Measurements from ENCODE around the gene CSKMT. TPM values are rescaled to one million over a fixed set of nuclear protein-coding genes. Genes with fewer than 3 reads are reported as not detected.

Gene CSKMT
- total and polyA plus RNA-seq, 2 experiments from 2014 or later = 11.0 to 14.1 TPM

DNA sequence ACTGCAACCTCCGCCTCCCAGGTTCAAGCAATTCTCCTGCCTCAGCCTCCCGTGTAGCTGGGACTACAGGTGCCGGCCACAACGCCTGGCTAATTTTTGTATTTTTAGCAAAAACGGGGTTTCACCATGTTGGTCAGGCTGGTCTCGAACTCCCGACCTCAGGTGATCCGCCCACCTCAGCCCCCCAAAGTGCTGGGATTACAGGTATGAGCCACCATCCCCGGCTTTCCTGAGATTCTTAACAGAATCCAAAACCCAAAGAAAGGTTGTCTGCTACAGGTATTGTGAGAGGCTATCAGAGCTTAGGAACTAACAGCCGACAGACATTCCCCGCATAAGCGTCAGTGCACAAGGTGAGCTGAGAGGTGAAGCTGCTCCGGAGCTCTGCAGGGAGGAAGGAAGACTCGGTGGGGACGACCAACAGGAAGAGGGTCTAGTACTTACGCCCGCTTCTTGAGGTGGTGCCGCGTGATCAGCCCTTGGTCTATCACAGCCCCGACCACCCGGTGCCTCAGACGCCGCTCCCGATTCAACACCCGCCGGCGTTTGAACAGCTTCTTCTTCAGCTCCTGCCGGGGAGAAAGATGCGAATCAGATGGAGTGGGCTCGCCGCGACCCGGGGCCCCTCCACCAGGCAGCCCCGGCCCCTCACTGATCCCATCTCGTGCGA, 572 bp upstream of the CSKMT start:
- Histone ChIP-seq H3K27ac (peak overlapping the region; percentile 89), H3K9me3 (ENCODE audit: low read depth) (no peaks in the 10 kb centered on the region), H3K36me3 (peaks cover 2% of the 10 kb centered on the region), H3K4me3 (peak overlapping the region; percentile 67), H3K27me3 (no peaks in the 10 kb centered on the region), H3K4me1 (ENCODE audit: low read depth) (peaks cover 14% of the 10 kb centered on the region)
- TF ChIP-seq, protein P1, sequence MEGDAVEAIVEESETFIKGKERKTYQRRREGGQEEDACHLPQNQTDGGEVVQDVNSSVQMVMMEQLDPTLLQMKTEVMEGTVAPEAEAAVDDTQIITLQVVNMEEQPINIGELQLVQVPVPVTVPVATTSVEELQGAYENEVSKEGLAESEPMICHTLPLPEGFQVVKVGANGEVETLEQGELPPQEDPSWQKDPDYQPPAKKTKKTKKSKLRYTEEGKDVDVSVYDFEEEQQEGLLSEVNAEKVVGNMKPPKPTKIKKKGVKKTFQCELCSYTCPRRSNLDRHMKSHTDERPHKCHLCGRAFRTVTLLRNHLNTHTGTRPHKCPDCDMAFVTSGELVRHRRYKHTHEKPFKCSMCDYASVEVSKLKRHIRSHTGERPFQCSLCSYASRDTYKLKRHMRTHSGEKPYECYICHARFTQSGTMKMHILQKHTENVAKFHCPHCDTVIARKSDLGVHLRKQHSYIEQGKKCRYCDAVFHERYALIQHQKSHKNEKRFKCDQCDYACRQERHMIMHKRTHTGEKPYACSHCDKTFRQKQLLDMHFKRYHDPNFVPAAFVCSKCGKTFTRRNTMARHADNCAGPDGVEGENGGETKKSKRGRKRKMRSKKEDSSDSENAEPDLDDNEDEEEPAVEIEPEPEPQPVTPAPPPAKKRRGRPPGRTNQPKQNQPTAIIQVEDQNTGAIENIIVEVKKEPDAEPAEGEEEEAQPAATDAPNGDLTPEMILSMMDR (IDR thresholded peaks at IDR 0.05; ENCODE audit: low read depth, low read length) = no peak
- DNase-seq (ENCODE audit: low read depth in 1 of 2, low spot score in 1 of 2) = peak; percentile 57 to 75

GRCh38 chr11:62665599-62666258, 617 bp downstream of the CSKMT start:
- no peaks in the 10 kb centered on the region for H3K9me3 ChIP-seq (ENCODE audit: low read depth)
- H3K36me3 ChIP-seq = peaks cover 2% of the 10 kb centered on the region

DNA sequence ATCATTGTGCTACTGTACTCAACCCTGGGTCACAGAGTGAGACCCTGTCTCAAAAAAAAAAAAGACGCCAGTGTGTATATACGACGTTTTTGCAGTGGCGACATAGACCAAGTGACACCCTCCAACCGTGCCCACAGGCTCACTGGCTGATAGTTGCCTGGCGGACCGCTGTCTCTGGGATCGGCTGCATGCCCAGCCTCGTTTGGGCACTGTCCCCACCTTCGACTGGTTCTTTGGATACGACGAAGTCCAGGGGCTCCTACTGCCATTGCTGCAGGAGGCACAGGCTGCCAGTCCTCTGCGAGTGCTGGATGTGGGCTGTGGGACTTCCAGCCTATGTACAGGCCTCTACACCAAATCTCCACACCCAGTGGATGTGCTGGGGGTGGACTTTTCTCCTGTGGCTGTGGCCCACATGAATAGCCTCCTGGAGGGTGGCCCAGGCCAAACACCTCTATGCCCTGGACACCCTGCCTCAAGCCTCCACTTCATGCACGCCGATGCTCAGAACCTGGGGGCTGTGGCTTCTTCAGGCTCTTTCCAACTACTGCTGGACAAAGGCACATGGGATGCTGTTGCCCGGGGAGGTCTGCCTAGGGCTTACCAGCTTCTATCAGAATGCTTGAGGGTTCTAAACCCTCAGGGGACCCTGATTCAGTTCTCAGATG, 1.3 kb downstream of the CSKMT start:
- no peak for DNase-seq (ENCODE audit: low read depth in 1 of 2, low spot score in 1 of 2)
- Histone ChIP-seq H3K36me3 (peaks cover 2% of the 10 kb centered on the region), H3K9me3 (ENCODE audit: low read depth) (no peaks in the 10 kb centered on the region), H3K4me1 (ENCODE audit: low read depth) (peaks cover 18% of the 10 kb centered on the region), H3K27ac (peak overlapping the region; percentile 89), H3K4me3 (peak overlapping the region; percentile 67), H3K27me3 (no peaks in the 10 kb centered on the region)
- TF ChIP-seq, protein P1 (IDR thresholded peaks at IDR 0.05; ENCODE audit: low read depth, low read length) = no peak

More at GRCh38 chr11:62665599-62666258, 617 bp downstream of the CSKMT start:
- no peaks in the 10 kb centered on the region for H3K27me3 ChIP-seq
- peak; percentile 78 to 79 for DNase-seq (ENCODE audit: low read depth in 1 of 2, low spot score in 1 of 2)
- TF ChIP-seq, protein P1 (IDR thresholded peaks at IDR 0.05; ENCODE audit: low read depth, low read length) = no peak
- peaks cover 15% of the 10 kb centered on the region for H3K4me1 ChIP-seq (ENCODE audit: low read depth)
- peak overlapping the region; percentile 89 for H3K27ac ChIP-seq
- peak overlapping the region; percentile 67 for H3K4me3 ChIP-seq

DNA sequence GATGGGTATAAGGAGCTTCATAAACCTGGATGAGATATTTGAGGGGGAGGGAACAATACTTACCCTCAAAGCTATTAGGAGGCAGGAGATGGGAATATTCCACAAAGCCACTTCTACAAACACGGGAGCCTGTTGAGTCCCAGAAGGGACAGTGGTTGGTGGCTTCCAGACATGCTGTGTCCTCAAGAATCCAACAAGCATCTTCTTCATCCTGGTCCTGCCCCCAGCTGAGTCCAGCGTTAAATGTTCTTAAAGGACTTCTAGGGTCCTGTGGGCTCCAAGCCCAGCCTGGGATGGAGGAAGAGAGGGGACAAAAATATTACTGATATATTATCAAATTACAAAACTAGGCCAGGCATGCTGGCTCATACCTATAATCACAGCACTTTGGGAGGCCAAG, 2.3 kb downstream of the CSKMT start:
- no peak overlapping the region for H3K27ac ChIP-seq
- H3K9me3 ChIP-seq (ENCODE audit: low read depth) = no peaks in the 10 kb centered on the region
- no peaks in the 10 kb centered on the region for H3K27me3 ChIP-seq
- no peak for DNase-seq (ENCODE audit: low read depth in 1 of 2, low spot score in 1 of 2)
- H3K36me3 ChIP-seq = peaks cover 2% of the 10 kb centered on the region
- TF ChIP-seq, protein P1 (IDR thresholded peaks at IDR 0.05; ENCODE audit: low read depth, low read length) = no peak
- H3K4me1 ChIP-seq (ENCODE audit: low read depth) = peaks cover 18% of the 10 kb centered on the region
- H3K4me3 ChIP-seq = no peak overlapping the region

- H3K27ac ChIP-seq = peak overlapping the region; percentile 61
- H3K9me3 ChIP-seq (ENCODE audit: low read depth) = no peaks in the 10 kb centered on the region
- no peak for DNase-seq (ENCODE audit: low read depth in 1 of 2, low spot score in 1 of 2)
Measured at GRCh38 chr11:62669420-62670161, 4.5 kb downstream of the CSKMT start.

More at GRCh38 chr11:62669420-62670161, 4.5 kb downstream of the CSKMT start:
- Histone ChIP-seq H3K27me3 (no peaks in the 10 kb centered on the region), H3K36me3 (peaks cover 6% of the 10 kb centered on the region), H3K4me3 (no peak overlapping the region), H3K4me1 (ENCODE audit: low read depth) (peaks cover 23% of the 10 kb centered on the region)
- TF ChIP-seq, protein P1 (IDR thresholded peaks at IDR 0.05; ENCODE audit: low read depth, low read length) = no peak
